Glutamatergic neuron (in vitro differentiated cells): ENCODE results near the gene PKD1L1. TPM values are rescaled to one million over a fixed set of nuclear protein-coding genes. Genes with fewer than 3 reads are reported as not detected.

Source experiments
- DNase-seq: peaks from one replicate; pipeline ENCODE4 v3.0.0; 2022
- H3K27ac Mint-ChIP-seq: one replicate; pipeline ENCODE4 v1.8.0; 2020; ENCODE audit warnings: mild to moderate bottlenecking, mixed read lengths, inconsistent platforms; ENCODE audit not compliant: unreplicated experiment
- H3K27me3 Mint-ChIP-seq: one replicate; pipeline ENCODE4 v1.8.0; 2020; ENCODE audit warnings: mild to moderate bottlenecking, moderate library complexity, mixed read lengths, inconsistent platforms; ENCODE audit not compliant: unreplicated experiment
- H3K36me3 Mint-ChIP-seq: one replicate; pipeline ENCODE4 v1.8.0; 2020; ENCODE audit warnings: mild to moderate bottlenecking, mixed read lengths, inconsistent platforms; ENCODE audit not compliant: unreplicated experiment
- H3K4me1 Mint-ChIP-seq: one replicate; pipeline ENCODE4 v1.8.0; 2020; ENCODE audit warnings: mild to moderate bottlenecking, low read depth, mixed read lengths, inconsistent platforms; ENCODE audit not compliant: unreplicated experiment
- H3K4me3 Mint-ChIP-seq: one replicate; pipeline ENCODE4 v1.8.0; 2020; ENCODE audit warnings: mild to moderate bottlenecking, mixed read lengths, inconsistent platforms; ENCODE audit not compliant: unreplicated experiment
- H3K9me3 Mint-ChIP-seq: one replicate; pipeline ENCODE4 v1.8.0; 2020; ENCODE audit warnings: mild to moderate bottlenecking, moderate library complexity, mixed read lengths, inconsistent platforms; ENCODE audit not compliant: unreplicated experiment
- CTCF ChIP-seq: fragments of 200-600 bp; sonication (generic); IDR thresholded peaks from one replicate; pipeline ENCODE4 v1.5.0; 2021; ENCODE audit not compliant: partially characterized antibody, unreplicated experiment
- total RNA-seq: library from RNA; stranded (reverse); fragmentation: NEBNext Ultra II Directional; extraction: Animal tissue kit (Norgen Biotek cat#: 25700); gene quantifications from one replicate; pipeline ENCODE4 v1.2.1, GENCODE V29; 2021; ENCODE audit not compliant: unreplicated experiment

The PKD1L1 gene
- total RNA-seq, 1 donor from 2014 or later, result 0.17 TPM

GRCh38 chr7:47812429-47813136 lies 135.7 kb downstream of the PKD1L1 start:
- DNase-seq, result no peak
- H3K27ac Mint-ChIP-seq, result no peak overlapping the region

GRCh38 chr7:47811632-47812380 lies 136.5 kb downstream of the PKD1L1 start:
- no peak overlapping the region for H3K27ac Mint-ChIP-seq
- H3K27me3 Mint-ChIP-seq, result peaks cover 7% of the 10 kb centered on the region
- TF ChIP-seq CTCF, result no peak
- H3K4me3 Mint-ChIP-seq, result no peak overlapping the region
- no peak for DNase-seq
- no peaks in the 10 kb centered on the region for H3K9me3 Mint-ChIP-seq
- no peaks in the 10 kb centered on the region for H3K4me1 Mint-ChIP-seq
- H3K36me3 Mint-ChIP-seq, result no peaks in the 10 kb centered on the region

More at GRCh38 chr7:47812429-47813136, 135.7 kb downstream of the PKD1L1 start:
- TF ChIP-seq CTCF, result no peak
- no peaks in the 10 kb centered on the region for H3K9me3 Mint-ChIP-seq
- H3K4me3 Mint-ChIP-seq, result no peak overlapping the region
- H3K4me1 Mint-ChIP-seq, result no peaks in the 10 kb centered on the region
- H3K36me3 Mint-ChIP-seq, result no peaks in the 10 kb centered on the region
- peaks cover 7% of the 10 kb centered on the region for H3K27me3 Mint-ChIP-seq

- H3K27ac Mint-ChIP-seq, result no peak overlapping the region
- no peak overlapping the region for H3K4me3 Mint-ChIP-seq
- no peak for DNase-seq
- no peaks in the 10 kb centered on the region for H3K9me3 Mint-ChIP-seq
- no peak for TF ChIP-seq CTCF
- peaks cover 7% of the 10 kb centered on the region for H3K27me3 Mint-ChIP-seq
- H3K4me1 Mint-ChIP-seq, result no peaks in the 10 kb centered on the region
- no peaks in the 10 kb centered on the region for H3K36me3 Mint-ChIP-seq
Measured at GRCh38 chr7:47809387-47809786, 138.9 kb downstream of the PKD1L1 start.

GRCh38 chr7:47808321-47808720 lies 139.9 kb downstream of the PKD1L1 start:
- DNase-seq, result no peak
- peaks cover 5% of the 10 kb centered on the region for H3K4me1 Mint-ChIP-seq
- no peaks in the 10 kb centered on the region for H3K36me3 Mint-ChIP-seq
- H3K9me3 Mint-ChIP-seq, result no peaks in the 10 kb centered on the region
- no peak overlapping the region for H3K27ac Mint-ChIP-seq
- H3K4me3 Mint-ChIP-seq, result no peak overlapping the region
- no peak for TF ChIP-seq CTCF
- peaks cover 7% of the 10 kb centered on the region for H3K27me3 Mint-ChIP-seq

GRCh38 chr7:47807756-47808155 lies 140.5 kb downstream of the PKD1L1 start:
- no peak for DNase-seq
- Mint-ChIP-seq H3K4me1 (peaks cover 5% of the 10 kb centered on the region), H3K27ac (no peak overlapping the region), H3K4me3 (no peak overlapping the region), H3K36me3 (no peaks in the 10 kb centered on the region), H3K9me3 (no peaks in the 10 kb centered on the region), H3K27me3 (peaks cover 7% of the 10 kb centered on the region)
- no peak for TF ChIP-seq CTCF
